HCT116 (cell line): ENCODE results near the gene PRND. TPM values are rescaled to one million over a fixed set of nuclear protein-coding genes. Genes with fewer than 3 reads are reported as not detected.

Source experiments
- ATAC-seq: fragments of 200-7000 bp; cut with Tn5 transposase; 2 replicates; pipeline ENCODE4 v1.9.1; 2020; ENCODE audit warnings: mild to moderate bottlenecking, moderate library complexity
- BruUV-seq: library from RNA; stranded (reverse); fragments of 400-500 nt; replicated peaks from 2 replicates; lab custom pipeline; 2021; lab: Mats Ljungman, UMichigan
- CTCF ChIA-PET: fragments of 300-600 bp; sonication (Branson Sonifier 250); formaldehyde crosslinking; loops from one replicate; lab custom pipeline; 2021; ENCODE audit warnings: antibody characterized with exemption; lab: Charles Lee
- POLR2A ChIA-PET: fragments of 300-600, 350-600 bp; sonication (Branson Sonifier 250); formaldehyde crosslinking; loops from one replicate; lab custom pipeline; 2021; ENCODE audit warnings: antibody characterized with exemption; lab: Charles Lee
- RAD21 ChIA-PET, 2 experiments: fragments of 300-600 bp; sonication (Branson Sonifier 250); formaldehyde crosslinking; loops; one replicate each; lab custom pipeline; 2023; ENCODE audit warnings: low total read pairs in 2 of 2; ENCODE audit not compliant: uncharacterized antibody in 2 of 2, unreplicated experiment in 2 of 2, low non-redundant PET in 1 of 2; lab: Charles Lee
- DNase-seq: peaks from one replicate; pipeline ENCODE4 v3.0.0-alpha.2; 2010; ENCODE audit warnings: low read depth, low spot score
- H2AFZ ChIP-seq: fragments of 200-600 bp; shearing (Covaris generic), sonication (generic); 2 replicates; pipeline ENCODE4 v1.6.1; 2017; ENCODE audit warnings: low read depth, mixed run types, mixed read lengths, antibody characterized with exemption, low read length; ENCODE audit not compliant: poor library complexity, severe bottlenecking
- H3K27ac ChIP-seq: 2 replicates; pipeline ENCODE4 v1.5.1; 2012; ENCODE audit warnings: low read depth, low read length
- H3K27me3 ChIP-seq: fragments of 200-600 bp; sonication (generic); 2 replicates; pipeline ENCODE4 v1.6.1; 2016; ENCODE audit warnings: mixed run types, low read length, mixed read lengths; ENCODE audit not compliant: insufficient read depth
- H3K36me3 ChIP-seq, 2 experiments: fragments of 200-500 bp in 1 of 2; fragments of 200-600 bp in 1 of 2; sonication (Bioruptor generic) in 1 of 2; sonication (generic) in 1 of 2; 2 replicates each; pipeline versions ENCODE4 v1.5.1 to v1.6.1; 2014 to 2016; ENCODE audit warnings: low read length in 2 of 2, inconsistent platforms in 1 of 2, mixed read lengths in 1 of 2, mixed run types in 1 of 2; ENCODE audit not compliant: insufficient read depth in 2 of 2, control insufficient read depth in 1 of 2
- H3K4me1 ChIP-seq, 2 experiments: fragments of 200-600 bp in 1 of 2; sonication (generic) in 1 of 2; 2 replicates each; pipeline versions ENCODE4 v1.5.1 to v1.6.1; 2012 to 2017; ENCODE audit warnings: low read length in 2 of 2, inconsistent platforms in 1 of 2, mild to moderate bottlenecking in 1 of 2, mixed read lengths in 1 of 2, mixed run types in 1 of 2, moderate library complexity in 1 of 2; ENCODE audit not compliant: insufficient read depth in 2 of 2, control insufficient read depth in 1 of 2
- H3K4me2 ChIP-seq: fragments of 200-600 bp; sonication (generic); 2 replicates; pipeline ENCODE4 v1.6.1; 2017; ENCODE audit warnings: mixed run types, low read length, mixed read lengths
- H3K4me3 ChIP-seq, 2 experiments: fragments of 200-600 bp in 1 of 2; sonication (generic) in 1 of 2; replicated peaks in 1 of 2; 2 replicates each; pipeline ENCODE4 v1.5.1; 2011 to 2016; ENCODE audit warnings: low read length in 2 of 2, control low read depth in 1 of 2, low read depth in 1 of 2, mild to moderate bottlenecking in 1 of 2, mixed read lengths in 1 of 2, mixed run types in 1 of 2
- H3K79me2 ChIP-seq: fragments of 200-600 bp; sonication (generic); 2 replicates; pipeline ENCODE4 v1.6.1; 2017; ENCODE audit warnings: mild to moderate bottlenecking, mixed run types, low read length, moderate library complexity, mixed read lengths; ENCODE audit not compliant: insufficient read depth
- H3K9ac ChIP-seq: fragments of 200-600 bp; sonication (generic); 2 replicates; pipeline ENCODE4 v1.6.1; 2016; ENCODE audit warnings: low read length, mixed read lengths
- H3K9me2 ChIP-seq: fragments of 200-600 bp; sonication (generic), shearing (Covaris generic); 2 replicates; pipeline ENCODE4 v1.6.1; 2017; ENCODE audit warnings: mixed run types, mild to moderate bottlenecking, moderate library complexity; ENCODE audit not compliant: insufficient read depth
- H3K9me3 ChIP-seq, 2 experiments: fragments of 200-500 bp in 1 of 2; fragments of 200-600 bp in 1 of 2; sonication (Bioruptor generic) in 1 of 2; sonication (generic) in 1 of 2; 2 replicates each; pipeline ENCODE4 v1.6.1; 2014 to 2017; ENCODE audit warnings: low read length in 2 of 2, mixed read lengths in 2 of 2, inconsistent platforms in 1 of 2, low read depth in 1 of 2, mild to moderate bottlenecking in 1 of 2, mixed run types in 1 of 2, moderate library complexity in 1 of 2; ENCODE audit not compliant: control insufficient read depth in 1 of 2, insufficient read depth in 1 of 2
- H4K20me1 ChIP-seq: fragments of 200-600 bp; sonication (generic), shearing (Covaris generic); 2 replicates; pipeline ENCODE4 v1.6.1; 2017; ENCODE audit warnings: mixed run types, mild to moderate bottlenecking, moderate library complexity; ENCODE audit not compliant: insufficient read depth
- ATF3 ChIP-seq: IDR thresholded peaks from 2 replicates; pipeline ENCODE4 v1.6.1; 2012
- CBX3 ChIP-seq: IDR thresholded peaks from 2 replicates; pipeline ENCODE4 v1.6.1; 2012; ENCODE audit warnings: low read depth
- CEBPB ChIP-seq: IDR thresholded peaks from 2 replicates; pipeline ENCODE4 v1.6.1; 2012; ENCODE audit warnings: low read depth
- EGR1 ChIP-seq: IDR thresholded peaks from 2 replicates; pipeline ENCODE4 v1.6.1; 2012; ENCODE audit warnings: low read depth
- EZH2 ChIP-seq: fragments of 200-600 bp; sonication (generic); IDR thresholded peaks from 2 replicates; pipeline ENCODE4 v1.6.1; 2017; ENCODE audit warnings: antibody characterized with exemption, mixed run types
- EZH2phosphoT487 ChIP-seq: fragments of 200-600 bp; IDR thresholded peaks from 2 replicates; pipeline ENCODE4 v1.6.1; 2018; ENCODE audit warnings: antibody characterized with exemption, borderline replicate concordance
- FOSL1 ChIP-seq: IDR thresholded peaks from 2 replicates; pipeline ENCODE4 v1.6.1; 2012; ENCODE audit warnings: low read depth
- JUND ChIP-seq: IDR thresholded peaks from 2 replicates; pipeline ENCODE4 v1.6.1; 2012
- MAX ChIP-seq: IDR thresholded peaks from 2 replicates; pipeline ENCODE4 v1.6.1; 2012
- POLR2A ChIP-seq: IDR thresholded peaks from 2 replicates; pipeline ENCODE4 v1.7.0; 2011; ENCODE audit warnings: borderline replicate concordance; ENCODE audit not compliant: insufficient read depth, insufficient read length; ENCODE audit errors: extremely low read depth
- SIN3A ChIP-seq: IDR thresholded peaks from 2 replicates; pipeline ENCODE4 v1.6.1; 2012; ENCODE audit warnings: low read depth
- SP1 ChIP-seq: IDR thresholded peaks from 2 replicates; pipeline ENCODE4 v1.6.1; 2012; ENCODE audit warnings: low read depth
- SRF ChIP-seq: IDR thresholded peaks from 2 replicates; pipeline ENCODE4 v1.6.1; 2012; ENCODE audit warnings: low read depth
- TCF7L2 ChIP-seq: IDR thresholded peaks from 2 replicates; pipeline ENCODE4 v1.7.0; 2011; ENCODE audit warnings: borderline replicate concordance, inconsistent platforms; ENCODE audit not compliant: insufficient read depth, insufficient read length; ENCODE audit errors: extremely low read depth
- YY1 ChIP-seq: IDR thresholded peaks from 2 replicates; pipeline ENCODE4 v1.6.1; 2011; ENCODE audit warnings: low read length, low read depth, moderate library complexity, mild to moderate bottlenecking; ENCODE audit not compliant: insufficient replicate concordance; ENCODE audit errors: extremely low read depth
- ZBTB33 ChIP-seq: IDR thresholded peaks from 2 replicates; pipeline ENCODE4 v1.6.1; 2011; ENCODE audit warnings: mild to moderate bottlenecking, low read length, moderate library complexity; ENCODE audit not compliant: insufficient replicate concordance; ENCODE audit errors: extremely low read depth
- ZNF274 ChIP-seq: fragments of 200-500 bp; sonication (Bioruptor generic); IDR thresholded peaks from 2 replicates; pipeline ENCODE4 v1.6.1; 2014; ENCODE audit warnings: mild to moderate bottlenecking, low read depth, low read length, inconsistent platforms
- intact Hi-C: fragments of 100-400 bp; cut with micrococcal nuclease; formaldehyde crosslinking; loops from 2 replicates; pipeline ENCODE4 v1.10.0; 2022
- total RNA-seq: library from RNA; stranded (reverse); gene quantifications from one replicate; pipeline ENCODE4 v1.2.1, GENCODE V29; 2021; ENCODE audit not compliant: unreplicated experiment

The PRND gene
- total RNA-seq, 1 experiment from 2014 or later = not detected

GRCh38 chr20:4725263-4725550, 3.5 kb downstream of the PRND start:
- POLR2A ChIA-PET = no interaction called here

GRCh38 chr20:4726710-4727397, 5.1 kb downstream of the PRND start:
- Histone ChIP-seq H3K36me3 (no peaks in the 10 kb centered on the region), H3K4me2 (no peak overlapping the region), H3K27ac (no peak overlapping the region), H3K79me2 (no peaks in the 10 kb centered on the region), H4K20me1 (no peaks in the 10 kb centered on the region), H3K9me3 (no peaks in the 10 kb centered on the region), H2AFZ (no peak overlapping the region), H3K27me3 (no peaks in the 10 kb centered on the region), H3K4me1 (peaks cover 0 to 3% of the 10 kb centered on the region in 2 experiments; a peak in 1 of 4 replicates), H3K9me2 (no peaks in the 10 kb centered on the region), H3K9ac (no peak overlapping the region), H3K4me3 (no peak overlapping the region)
- no TSS peak for BruUV-seq
- CTCF ChIA-PET = interaction anchor here (1.0 to 1.9 kb wide), 2 partner anchors 14 to 113 kb away, joined by 3 to 7 read pairs; no protein-coding TSS in a partner anchor
- RAD21 ChIA-PET = no interaction called here
- intact Hi-C loops = no loop called here
- ATAC-seq = no peak
- POLR2A ChIA-PET = interaction anchor here (0.8 kb wide), 1 partner anchor 9 kb away, joined by 3 read pairs; no protein-coding TSS in a partner anchor
- no peak for TF ChIP-seq ZNF274
- no peak for TF ChIP-seq ZBTB33
- no peak for TF ChIP-seq CEBPB
- no peak for TF ChIP-seq MAX
- no peak for TF ChIP-seq FOSL1
- no peak for TF ChIP-seq POLR2A
- no peak for TF ChIP-seq EGR1
- no peak for TF ChIP-seq JUND
- TF ChIP-seq EZH2phosphoT487 = no peak
- no peak for TF ChIP-seq SRF
- TF ChIP-seq YY1 = no peak
- no peak for TF ChIP-seq CBX3
- TF ChIP-seq ATF3 = no peak
- no peak for TF ChIP-seq SIN3A
- no peak for TF ChIP-seq EZH2
- no peak for TF ChIP-seq TCF7L2
- no peak for TF ChIP-seq SP1
- no peak for DNase-seq

More at GRCh38 chr20:4725263-4725550, 3.5 kb downstream of the PRND start:
- CTCF ChIA-PET = interaction anchor here (1.0 to 1.9 kb wide), 3 partner anchors 9 to 120 kb away, joined by 3 to 7 read pairs (median 5); no protein-coding TSS in a partner anchor
- no peak for DNase-seq
- Histone ChIP-seq H3K9ac (no peak overlapping the region), H2AFZ (no peak overlapping the region), H4K20me1 (no peaks in the 10 kb centered on the region), H3K27ac (no peak overlapping the region)
- TF ChIP-seq EGR1 (no peak), YY1 (no peak)
- TF ChIP-seq, all 23 proteins: peak for 0
- no peaks in the 10 kb centered on the region for H3K9me3 ChIP-seq
- no peaks in the 10 kb centered on the region for H3K27me3 ChIP-seq
- peaks cover 3 to 7% of the 10 kb centered on the region in 2 experiments; a peak in 2 of 4 replicates for H3K4me1 ChIP-seq
- BruUV-seq = no TSS peak
- ATAC-seq = no peak
- H3K9me2 ChIP-seq = no peaks in the 10 kb centered on the region
- H3K79me2 ChIP-seq = no peaks in the 10 kb centered on the region
- no peak overlapping the region for H3K4me3 ChIP-seq
- no peak overlapping the region for H3K4me2 ChIP-seq
- RAD21 ChIA-PET = no interaction called here
- intact Hi-C loops = no loop called here
- H3K36me3 ChIP-seq = no peaks in the 10 kb centered on the region
